CD4-positive, alpha-beta T cell treated with Interleukin-10 for 1 hour (primary cell): ENCODE results near the gene NCAN.

Experiments used
- DNase-seq: peaks from one replicate; pipeline ENCODE4 v3.0.0-alpha.2; 2020

The NCAN gene

DNA sequence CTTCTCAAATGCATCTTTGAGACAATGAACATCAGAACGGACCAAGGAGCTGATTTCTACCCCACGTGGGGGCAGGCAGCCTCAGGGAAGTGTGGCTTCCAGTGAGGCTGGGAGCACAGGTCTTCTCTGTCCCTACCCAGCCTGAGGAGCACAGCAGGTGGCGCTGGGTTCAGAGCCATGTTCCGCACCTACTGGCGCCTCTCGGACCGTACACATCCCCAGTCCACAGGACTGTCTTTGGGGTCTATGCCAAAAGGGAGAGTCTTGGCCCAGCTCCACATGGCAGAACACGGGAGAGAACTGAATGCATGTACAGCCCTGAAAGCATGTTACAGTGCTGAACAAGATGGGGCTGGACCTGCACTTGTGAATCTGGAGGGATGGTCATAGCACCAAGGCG, 86.0 kb downstream of the NCAN start:
- DNase-seq = no peak

- no peak for DNase-seq
Measured at GRCh38 chr19:19300613-19301012, 88.9 kb downstream of the NCAN start.
